OCI-LY7 (cell line): ENCODE results near the gene ATXN10. TPM values are rescaled to one million over a fixed set of nuclear protein-coding genes. Genes with fewer than 3 reads are reported as not detected.

Source experiments
- BruUV-seq: library from RNA; stranded (reverse); fragments of 400-500 nt; replicated peaks from 2 replicates; lab custom pipeline; 2021; lab: Mats Ljungman, UMichigan
- CTCF ChIA-PET: fragments of 300-600 bp; sonication (Branson Sonifier 250); formaldehyde crosslinking; loops from one replicate; lab custom pipeline; 2022; ENCODE audit warnings: antibody characterized with exemption; ENCODE audit not compliant: unreplicated experiment; lab: Charles Lee
- POLR2A ChIA-PET: fragments of 300-600 bp; sonication (Branson Sonifier 250); formaldehyde crosslinking; loops from one replicate; lab custom pipeline; 2022; ENCODE audit warnings: antibody characterized with exemption; lab: Charles Lee
- DNase-seq: peaks from one replicate; pipeline ENCODE4 v3.0.0-alpha.2; 2015; ENCODE audit warnings: low spot score
- H2AFZ ChIP-seq: fragments of 200-600 bp; sonication (generic), shearing (Covaris generic); 2 replicates; pipeline ENCODE4 v1.6.1; 2014; ENCODE audit warnings: mild to moderate bottlenecking, antibody characterized with exemption, low read length, moderate library complexity
- H3K27ac ChIP-seq: fragments of 200-600 bp; sonication (generic); 2 replicates; pipeline ENCODE4 v1.5.1; 2014; ENCODE audit warnings: mixed run types, low read depth, mild to moderate bottlenecking, moderate library complexity, low read length, inconsistent platforms; ENCODE audit not compliant: poor library complexity, severe bottlenecking
- H3K36me3 ChIP-seq: fragments of 200-600 bp; sonication (generic); 2 replicates; pipeline ENCODE4 v1.6.1; 2014; ENCODE audit warnings: mild to moderate bottlenecking, antibody characterized with exemption, low read length, moderate library complexity, mixed read lengths; ENCODE audit not compliant: insufficient read depth
- H3K4me1 ChIP-seq: fragments of 200-600 bp; sonication (generic); 2 replicates; pipeline ENCODE4 v1.5.1; 2014; ENCODE audit warnings: mild to moderate bottlenecking, low read length; ENCODE audit not compliant: insufficient read depth, poor library complexity, severe bottlenecking
- H3K4me2 ChIP-seq: fragments of 200-600 bp; sonication (generic); 2 replicates; pipeline ENCODE4 v1.6.1; 2014; ENCODE audit warnings: mild to moderate bottlenecking, low read length
- H3K4me3 ChIP-seq: fragments of 200-600 bp; sonication (generic); 2 replicates; pipeline ENCODE4 v1.5.1; 2014; ENCODE audit warnings: mild to moderate bottlenecking, low read depth, low read length; ENCODE audit not compliant: poor library complexity, severe bottlenecking
- H3K79me2 ChIP-seq: fragments of 200-600 bp; sonication (generic); 2 replicates; pipeline ENCODE4 v1.6.1; 2016; ENCODE audit warnings: low read depth, mild to moderate bottlenecking, low read length, moderate library complexity, mixed read lengths; ENCODE audit not compliant: insufficient read depth
- H3K9me2 ChIP-seq: fragments of 200-600 bp; sonication (generic); 2 replicates; pipeline ENCODE4 v1.6.1; 2016; ENCODE audit warnings: mild to moderate bottlenecking, low read length, mixed read lengths; ENCODE audit not compliant: insufficient read depth
- H3K9me3 ChIP-seq: fragments of 200-600 bp; sonication (generic); 2 replicates; pipeline ENCODE4 v1.6.1; 2014; ENCODE audit warnings: mild to moderate bottlenecking, mixed run types, low read length, mixed read lengths
- H4K20me1 ChIP-seq: fragments of 200-600 bp; sonication (generic); 2 replicates; pipeline ENCODE4 v1.6.1; 2014; ENCODE audit warnings: mild to moderate bottlenecking, antibody characterized with exemption, low read length, moderate library complexity, mixed read lengths; ENCODE audit not compliant: insufficient read depth
- EZH2phosphoT487 ChIP-seq: fragments of 200-600 bp; sonication (generic); IDR thresholded peaks from 2 replicates; pipeline ENCODE4 v1.6.1; 2018; ENCODE audit warnings: low read depth, borderline replicate concordance, mild to moderate bottlenecking, mixed run types, antibody characterized with exemption, low read length, moderate library complexity, mixed read lengths
- intact Hi-C: fragments of 100-400 bp; cut with micrococcal nuclease; formaldehyde crosslinking; loops from one replicate; pipeline ENCODE4 v1.10.0; 2022; ENCODE audit not compliant: unreplicated experiment
- total RNA-seq, 2 experiments: library from RNA; depleted of rRNA in 1 of 2; stranded (reverse); fragments of >200 nt in 1 of 2; shearing (Covaris generic) in 1 of 2; gene quantifications; 2 replicates each; pipeline ENCODE4 v1.2.3, GENCODE V29; 2014 to 2022
- TF ChIP-seq, protein P1 (sequence below): fragments of 200-600 bp; sonication (generic); conservative IDR thresholded peaks from 2 replicates; pipeline ENCODE4 v1.5.1; 2014; ENCODE audit warnings: mild to moderate bottlenecking, antibody characterized with exemption, low read length, moderate library complexity, mixed read lengths

Gene ATXN10
- total RNA-seq, 2 experiments from 2014 or later, result 66.1 to 197 TPM

DNA sequence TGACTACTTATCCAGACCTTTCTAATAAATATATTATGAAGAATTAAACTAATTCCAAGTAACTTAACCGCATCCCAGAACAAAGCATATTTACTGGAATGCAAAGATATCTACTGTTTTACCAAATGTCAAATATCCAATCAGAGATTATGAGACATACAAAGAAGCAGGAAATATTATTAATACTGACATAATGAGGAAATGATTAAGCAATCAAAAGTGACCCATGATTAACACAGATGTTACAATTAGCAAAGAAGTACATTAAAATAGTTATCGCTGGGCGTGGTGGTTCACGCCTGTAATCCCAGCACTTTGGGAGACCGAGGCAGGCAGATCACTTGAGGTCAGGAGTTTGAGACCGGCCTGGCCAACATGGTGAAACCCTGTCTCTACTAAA lies 200.1 kb downstream of the ATXN10 start:
- H3K27ac ChIP-seq, result no peak overlapping the region
- no peaks in the 10 kb centered on the region for H4K20me1 ChIP-seq
- H3K9me2 ChIP-seq, result no peaks in the 10 kb centered on the region
- ChIA-PET POLR2A (no interaction called here), CTCF (no interaction called here)
- DNase-seq, result no peak
- H3K79me2 ChIP-seq, result no peaks in the 10 kb centered on the region
- H3K36me3 ChIP-seq, result no peaks in the 10 kb centered on the region
- TF ChIP-seq, protein P1, sequence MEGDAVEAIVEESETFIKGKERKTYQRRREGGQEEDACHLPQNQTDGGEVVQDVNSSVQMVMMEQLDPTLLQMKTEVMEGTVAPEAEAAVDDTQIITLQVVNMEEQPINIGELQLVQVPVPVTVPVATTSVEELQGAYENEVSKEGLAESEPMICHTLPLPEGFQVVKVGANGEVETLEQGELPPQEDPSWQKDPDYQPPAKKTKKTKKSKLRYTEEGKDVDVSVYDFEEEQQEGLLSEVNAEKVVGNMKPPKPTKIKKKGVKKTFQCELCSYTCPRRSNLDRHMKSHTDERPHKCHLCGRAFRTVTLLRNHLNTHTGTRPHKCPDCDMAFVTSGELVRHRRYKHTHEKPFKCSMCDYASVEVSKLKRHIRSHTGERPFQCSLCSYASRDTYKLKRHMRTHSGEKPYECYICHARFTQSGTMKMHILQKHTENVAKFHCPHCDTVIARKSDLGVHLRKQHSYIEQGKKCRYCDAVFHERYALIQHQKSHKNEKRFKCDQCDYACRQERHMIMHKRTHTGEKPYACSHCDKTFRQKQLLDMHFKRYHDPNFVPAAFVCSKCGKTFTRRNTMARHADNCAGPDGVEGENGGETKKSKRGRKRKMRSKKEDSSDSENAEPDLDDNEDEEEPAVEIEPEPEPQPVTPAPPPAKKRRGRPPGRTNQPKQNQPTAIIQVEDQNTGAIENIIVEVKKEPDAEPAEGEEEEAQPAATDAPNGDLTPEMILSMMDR, result no peak
- TF ChIP-seq EZH2phosphoT487, result no peak
- intact Hi-C loops, result no loop called here
- H3K4me3 ChIP-seq, result no peak overlapping the region
- no TSS peak for BruUV-seq
- H3K4me2 ChIP-seq, result no peak overlapping the region
- no peaks in the 10 kb centered on the region for H3K4me1 ChIP-seq
- H2AFZ ChIP-seq, result no peak overlapping the region
- 0 out of 2 replicates have a peak, but pooled peaks cover 6% of the 10 kb centered on the region for H3K9me3 ChIP-seq

GRCh38 chr22:45872659-45873263 lies 201.1 kb downstream of the ATXN10 start:
- TF ChIP-seq, protein P1, result no peak
- TF ChIP-seq EZH2phosphoT487, result no peak
- Histone ChIP-seq H3K4me1 (no peaks in the 10 kb centered on the region), H3K27ac (no peak overlapping the region), H3K79me2 (no peaks in the 10 kb centered on the region), H3K9me2 (no peaks in the 10 kb centered on the region), H4K20me1 (no peaks in the 10 kb centered on the region), H3K36me3 (no peaks in the 10 kb centered on the region), H3K4me2 (no peak overlapping the region), H3K9me3 (0 out of 2 replicates have a peak, but pooled peaks cover 6% of the 10 kb centered on the region), H2AFZ (no peak overlapping the region), H3K4me3 (no peak overlapping the region)
- intact Hi-C loops, result no loop called here
- ChIA-PET CTCF (no interaction called here), POLR2A (no interaction called here)
- DNase-seq, result no peak
- BruUV-seq, result no TSS peak
